ENCODE results near the gene ZNF865. TPM values are rescaled to one million over a fixed set of nuclear protein-coding genes. Genes with fewer than 3 reads are reported as not detected.

ZNF865 gene
- total RNA-seq, 1 donor from 2014 or later, result 15.0 TPM

DNA sequence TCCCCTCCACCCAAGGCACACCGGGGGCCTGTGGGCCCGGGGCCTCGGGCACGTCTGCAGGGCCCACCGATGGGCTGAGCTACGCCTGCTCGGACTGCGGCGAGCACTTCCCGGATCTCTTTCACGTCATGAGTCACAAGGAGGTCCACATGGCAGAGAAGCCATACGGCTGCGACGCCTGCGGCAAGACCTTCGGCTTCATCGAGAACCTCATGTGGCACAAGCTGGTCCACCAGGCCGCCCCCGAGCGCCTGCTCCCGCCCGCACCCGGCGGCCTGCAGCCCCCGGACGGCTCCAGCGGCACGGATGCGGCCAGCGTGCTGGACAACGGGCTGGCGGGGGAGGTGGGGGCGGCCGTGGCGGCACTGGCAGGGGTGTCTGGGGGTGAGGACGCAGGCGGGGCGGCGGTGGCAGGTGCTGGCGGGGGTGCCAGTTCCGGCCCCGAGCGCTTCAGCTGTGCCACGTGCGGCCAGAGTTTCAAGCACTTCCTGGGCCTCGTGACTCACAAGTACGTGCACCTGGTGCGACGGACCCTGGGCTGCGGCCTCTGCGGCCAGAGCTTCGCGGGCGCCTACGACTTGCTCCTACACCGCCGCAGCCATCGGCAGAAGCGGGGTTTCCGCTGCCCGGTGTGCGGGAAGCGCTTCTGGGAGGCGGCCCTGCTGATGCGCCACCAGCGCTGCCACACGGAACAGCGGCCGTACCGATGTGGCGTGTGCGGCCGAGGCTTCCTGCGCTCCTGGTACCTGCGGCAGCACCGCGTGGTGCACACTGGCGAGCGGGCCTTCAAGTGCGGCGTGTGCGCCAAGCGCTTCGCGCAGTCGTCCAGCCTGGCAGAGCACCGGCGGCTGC lies 10.3 kb downstream of the ZNF865 start:
- H3K27ac ChIP-seq (ENCODE audit: low read depth, low read length), result no peak overlapping the region
- peaks cover 5% of the 10 kb centered on the region for H3K4me1 Mint-ChIP-seq (ENCODE audit: low read depth, unreplicated experiment)

DNA sequence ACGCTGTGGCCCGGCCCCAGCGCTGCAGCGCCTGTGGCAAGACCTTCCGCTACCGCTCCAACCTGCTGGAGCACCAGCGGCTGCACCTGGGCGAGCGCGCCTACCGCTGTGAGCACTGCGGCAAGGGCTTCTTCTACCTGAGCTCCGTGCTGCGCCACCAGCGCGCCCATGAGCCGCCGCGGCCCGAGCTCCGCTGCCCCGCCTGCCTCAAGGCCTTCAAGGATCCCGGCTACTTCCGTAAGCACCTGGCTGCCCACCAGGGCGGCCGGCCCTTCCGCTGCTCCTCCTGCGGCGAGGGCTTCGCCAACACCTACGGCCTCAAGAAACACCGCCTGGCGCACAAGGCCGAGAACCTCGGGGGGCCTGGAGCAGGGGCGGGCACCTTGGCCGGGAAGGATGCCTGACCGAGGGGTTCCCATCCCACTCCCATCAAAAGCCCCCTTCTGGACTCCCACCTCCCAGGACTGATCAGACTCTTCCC lies 11.0 kb downstream of the ZNF865 start:
- Mint-ChIP-seq H3K27ac (ENCODE audit: unreplicated experiment) (no peak overlapping the region), H3K4me3 (ENCODE audit: unreplicated experiment) (no peak overlapping the region), H3K9me3 (ENCODE audit: unreplicated experiment) (no peaks in the 10 kb centered on the region), H3K36me3 (ENCODE audit: low read depth, unreplicated experiment) (peaks cover 6% of the 10 kb centered on the region), H3K4me1 (ENCODE audit: low read depth, unreplicated experiment) (peaks cover 8% of the 10 kb centered on the region), H3K27me3 (ENCODE audit: low read depth, unreplicated experiment) (no peaks in the 10 kb centered on the region)
- Histone ChIP-seq H3K27me3 (ENCODE audit: insufficient read depth, low read length) (no peaks in the 10 kb centered on the region), H3K9ac (ENCODE audit: low read length) (no peak overlapping the region), H3K4me2 (ENCODE audit: low read length) (no peak overlapping the region), H3K36me3 (ENCODE audit: insufficient read depth, low read length) (no peaks in the 10 kb centered on the region), H3K4me1 (ENCODE audit: insufficient read depth, low read length) (no peaks in the 10 kb centered on the region), H3K79me2 (ENCODE audit: insufficient read depth, low read length) (peaks cover 15% of the 10 kb centered on the region), H3K27ac (ENCODE audit: low read depth, low read length) (no peak overlapping the region), H4K20me1 (ENCODE audit: insufficient read depth, low read length) (peaks cover 23% of the 10 kb centered on the region), H2AFZ (ENCODE audit: low read depth, low read length) (no peak overlapping the region), H3K4me3 (ENCODE audit: insufficient read depth, low read depth, low read length) (no peak overlapping the region), H3K9me3 (ENCODE audit: insufficient read depth, low read depth, low read length) (no peaks in the 10 kb centered on the region)
- no peak for DNase-seq (ENCODE audit: low read depth)
- FAIRE-seq, result no peak
- TF ChIP-seq EZH2 (IDR thresholded peaks at IDR 0.05; ENCODE audit: insufficient read depth, low read length), result no peak
- TF ChIP-seq, protein P1, sequence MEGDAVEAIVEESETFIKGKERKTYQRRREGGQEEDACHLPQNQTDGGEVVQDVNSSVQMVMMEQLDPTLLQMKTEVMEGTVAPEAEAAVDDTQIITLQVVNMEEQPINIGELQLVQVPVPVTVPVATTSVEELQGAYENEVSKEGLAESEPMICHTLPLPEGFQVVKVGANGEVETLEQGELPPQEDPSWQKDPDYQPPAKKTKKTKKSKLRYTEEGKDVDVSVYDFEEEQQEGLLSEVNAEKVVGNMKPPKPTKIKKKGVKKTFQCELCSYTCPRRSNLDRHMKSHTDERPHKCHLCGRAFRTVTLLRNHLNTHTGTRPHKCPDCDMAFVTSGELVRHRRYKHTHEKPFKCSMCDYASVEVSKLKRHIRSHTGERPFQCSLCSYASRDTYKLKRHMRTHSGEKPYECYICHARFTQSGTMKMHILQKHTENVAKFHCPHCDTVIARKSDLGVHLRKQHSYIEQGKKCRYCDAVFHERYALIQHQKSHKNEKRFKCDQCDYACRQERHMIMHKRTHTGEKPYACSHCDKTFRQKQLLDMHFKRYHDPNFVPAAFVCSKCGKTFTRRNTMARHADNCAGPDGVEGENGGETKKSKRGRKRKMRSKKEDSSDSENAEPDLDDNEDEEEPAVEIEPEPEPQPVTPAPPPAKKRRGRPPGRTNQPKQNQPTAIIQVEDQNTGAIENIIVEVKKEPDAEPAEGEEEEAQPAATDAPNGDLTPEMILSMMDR (IDR thresholded peaks at IDR 0.05; ENCODE audit: insufficient read depth, low read depth, low read length), result no peak

More for the DNA sequence above, 10.3 kb downstream of the ZNF865 start:
- Histone ChIP-seq H3K9me3 (ENCODE audit: insufficient read depth, low read depth, low read length) (no peaks in the 10 kb centered on the region), H3K27me3 (ENCODE audit: insufficient read depth, low read length) (no peaks in the 10 kb centered on the region), H3K9ac (ENCODE audit: low read length) (no peak overlapping the region), H3K4me3 (ENCODE audit: insufficient read depth, low read depth, low read length) (no peak overlapping the region), H4K20me1 (ENCODE audit: insufficient read depth, low read length) (peaks cover 30% of the 10 kb centered on the region), H2AFZ (ENCODE audit: low read depth, low read length) (no peak overlapping the region), H3K36me3 (ENCODE audit: insufficient read depth, low read length) (no peaks in the 10 kb centered on the region), H3K4me2 (ENCODE audit: low read length) (no peak overlapping the region), H3K4me1 (ENCODE audit: insufficient read depth, low read length) (no peaks in the 10 kb centered on the region), H3K79me2 (ENCODE audit: insufficient read depth, low read length) (peaks cover 22% of the 10 kb centered on the region)
- no peak for FAIRE-seq
- DNase-seq (ENCODE audit: low read depth), result no peak
- no peak overlapping the region for H3K4me3 Mint-ChIP-seq (ENCODE audit: unreplicated experiment)
- no peak overlapping the region for H3K27ac Mint-ChIP-seq (ENCODE audit: unreplicated experiment)
- no peaks in the 10 kb centered on the region for H3K27me3 Mint-ChIP-seq (ENCODE audit: low read depth, unreplicated experiment)
- peaks cover 8% of the 10 kb centered on the region for H3K36me3 Mint-ChIP-seq (ENCODE audit: low read depth, unreplicated experiment)
- TF ChIP-seq, protein P1 (IDR thresholded peaks at IDR 0.05; ENCODE audit: insufficient read depth, low read depth, low read length), result no peak
- TF ChIP-seq EZH2 (IDR thresholded peaks at IDR 0.05; ENCODE audit: insufficient read depth, low read length), result no peak
- H3K9me3 Mint-ChIP-seq (ENCODE audit: unreplicated experiment), result no peaks in the 10 kb centered on the region

DNA sequence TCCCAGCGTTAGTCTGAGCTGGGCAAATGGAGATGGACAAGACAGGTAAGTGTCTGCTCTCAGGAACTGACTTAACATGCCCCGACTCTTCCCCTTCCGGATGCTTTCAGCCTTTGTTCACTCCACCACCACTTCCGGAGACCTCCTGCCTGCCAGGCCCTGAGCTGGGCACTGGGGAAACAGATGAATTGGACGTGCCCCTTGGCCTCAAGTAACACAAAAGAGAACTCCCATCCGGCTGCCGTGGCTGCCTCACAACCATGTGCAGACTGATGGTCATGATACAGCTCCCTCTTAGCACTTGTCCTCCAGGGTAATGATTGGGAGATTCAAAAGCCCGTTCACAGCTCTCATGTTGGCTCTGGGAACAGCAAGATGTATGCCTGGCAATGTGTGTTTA lies 12.0 kb downstream of the ZNF865 start:
- no peak overlapping the region for H3K4me3 Mint-ChIP-seq (ENCODE audit: unreplicated experiment)
- Histone ChIP-seq H2AFZ (ENCODE audit: low read depth, low read length) (no peak overlapping the region), H3K27ac (ENCODE audit: low read depth, low read length) (no peak overlapping the region), H3K4me2 (ENCODE audit: low read length) (no peak overlapping the region), H3K36me3 (ENCODE audit: insufficient read depth, low read length) (no peaks in the 10 kb centered on the region), H3K27me3 (ENCODE audit: insufficient read depth, low read length) (no peaks in the 10 kb centered on the region), H3K4me3 (ENCODE audit: insufficient read depth, low read depth, low read length) (no peak overlapping the region), H3K4me1 (ENCODE audit: insufficient read depth, low read length) (no peaks in the 10 kb centered on the region), H3K9me3 (ENCODE audit: insufficient read depth, low read depth, low read length) (no peaks in the 10 kb centered on the region), H4K20me1 (ENCODE audit: insufficient read depth, low read length) (peaks cover 13% of the 10 kb centered on the region), H3K79me2 (ENCODE audit: insufficient read depth, low read length) (peaks cover 6% of the 10 kb centered on the region), H3K9ac (ENCODE audit: low read length) (no peak overlapping the region)
- no peaks in the 10 kb centered on the region for H3K9me3 Mint-ChIP-seq (ENCODE audit: unreplicated experiment)
- no peak for TF ChIP-seq EZH2 (IDR thresholded peaks at IDR 0.05; ENCODE audit: insufficient read depth, low read length)
- TF ChIP-seq, protein P1 (IDR thresholded peaks at IDR 0.05; ENCODE audit: insufficient read depth, low read depth, low read length), result no peak
- H3K4me1 Mint-ChIP-seq (ENCODE audit: low read depth, unreplicated experiment), result peaks cover 6% of the 10 kb centered on the region
- H3K27me3 Mint-ChIP-seq (ENCODE audit: low read depth, unreplicated experiment), result no peaks in the 10 kb centered on the region
- no peak for DNase-seq (ENCODE audit: low read depth)
- no peak for FAIRE-seq
- peaks cover 6% of the 10 kb centered on the region for H3K36me3 Mint-ChIP-seq (ENCODE audit: low read depth, unreplicated experiment)
- no peak overlapping the region for H3K27ac Mint-ChIP-seq (ENCODE audit: unreplicated experiment)
